Measurements from ENCODE around the gene UBE4B.
"Not testable (repeated sequence)": the region's sequence is repeated elsewhere in the genome, so short reads cannot be mapped to it uniquely, and the experiment has no call there.

The UBE4B gene

DNA sequence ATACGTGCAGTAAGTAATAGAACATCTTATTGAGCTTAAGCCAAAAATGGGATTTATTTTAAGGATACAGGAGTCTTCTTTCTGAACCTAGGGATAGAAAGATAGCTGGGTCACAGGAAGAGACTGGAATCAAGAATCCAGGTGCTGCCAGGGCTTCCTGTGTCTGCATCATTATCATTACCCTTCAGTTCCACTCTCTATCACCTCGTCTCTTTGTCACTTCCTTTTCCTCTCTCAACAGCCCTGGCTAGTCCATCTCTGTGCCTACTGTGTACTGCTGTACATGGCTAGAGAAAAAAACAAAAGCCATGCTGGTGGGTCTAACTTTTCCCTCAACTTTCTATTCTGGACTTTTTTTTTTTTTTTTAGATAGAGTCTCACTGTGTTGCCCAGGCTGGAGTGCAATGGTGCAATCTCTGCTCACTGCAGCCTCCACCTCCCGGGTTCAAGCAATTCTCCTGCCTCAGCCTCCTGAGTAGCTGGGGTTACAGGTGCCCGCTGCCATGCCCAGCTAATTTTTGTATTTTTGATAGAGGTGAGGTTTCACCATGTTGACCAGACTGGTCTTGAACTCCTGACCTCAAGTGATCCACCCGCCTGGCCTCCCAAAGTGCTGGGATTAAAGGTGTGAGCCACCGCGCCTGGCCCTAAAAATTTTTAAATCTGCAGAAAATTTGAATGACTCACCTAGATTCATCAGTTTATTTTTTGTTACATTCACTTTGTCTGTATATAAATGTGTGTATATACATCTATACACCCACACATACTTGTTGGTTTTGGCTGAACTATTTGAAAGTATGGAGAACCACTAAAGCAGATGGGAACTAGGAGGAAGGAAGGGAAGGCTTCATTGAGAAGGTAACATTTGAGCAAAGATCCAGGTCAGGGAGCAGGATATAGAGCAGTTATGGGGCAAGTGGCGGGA, 31.9 kb downstream of the UBE4B start:
- in situ Hi-C loops (cut with MboI; ENCODE audit: low pct_unique_long_range_greater_than_20kb, low sequenced_read_pairs): no loop called here
- peak; percentile 17 for DNase-seq

DNA sequence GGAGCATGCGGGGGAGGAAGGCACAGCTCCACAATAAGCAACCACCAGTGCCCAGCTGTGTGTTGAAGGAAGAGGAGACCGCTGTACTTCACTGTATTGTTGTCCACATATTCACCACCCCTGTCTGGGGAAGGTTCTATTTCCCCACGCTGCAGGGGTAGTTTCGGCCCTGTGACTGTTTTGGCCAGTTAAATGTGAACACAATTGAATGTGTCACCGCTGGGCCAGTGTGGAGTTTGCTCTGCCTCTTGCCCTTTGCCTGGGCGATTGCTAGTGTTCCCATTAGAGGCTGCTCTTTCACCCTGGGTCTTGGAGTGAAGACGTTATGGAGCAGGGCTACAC, 32.6 kb downstream of the UBE4B start:
- in situ Hi-C loops (cut with MboI; ENCODE audit: low pct_unique_long_range_greater_than_20kb, low sequenced_read_pairs): no loop called here
- peak; percentile 76 for DNase-seq

DNA sequence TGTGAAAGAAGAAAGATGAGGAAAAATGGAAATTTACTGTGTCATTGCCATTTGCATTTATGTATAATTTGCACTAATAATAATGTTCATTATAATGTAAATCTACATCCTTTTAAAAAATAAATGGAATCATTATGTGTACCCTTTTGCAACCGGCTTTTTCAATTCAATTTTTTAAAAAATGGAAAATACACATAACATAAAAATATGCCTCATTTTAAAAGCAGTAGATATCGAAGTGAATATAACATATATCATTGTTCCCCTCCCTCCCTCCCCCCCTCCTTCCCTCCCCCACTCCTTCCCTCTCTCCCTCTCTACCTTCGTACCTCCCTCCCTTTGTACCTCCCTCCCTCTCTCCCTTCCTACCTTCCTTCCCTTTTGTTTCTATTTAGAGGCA, 33.0 kb downstream of the UBE4B start:
- in situ Hi-C loops (cut with MboI; ENCODE audit: low pct_unique_long_range_greater_than_20kb, low sequenced_read_pairs): no loop called here
- DNase-seq: no peak

DNA sequence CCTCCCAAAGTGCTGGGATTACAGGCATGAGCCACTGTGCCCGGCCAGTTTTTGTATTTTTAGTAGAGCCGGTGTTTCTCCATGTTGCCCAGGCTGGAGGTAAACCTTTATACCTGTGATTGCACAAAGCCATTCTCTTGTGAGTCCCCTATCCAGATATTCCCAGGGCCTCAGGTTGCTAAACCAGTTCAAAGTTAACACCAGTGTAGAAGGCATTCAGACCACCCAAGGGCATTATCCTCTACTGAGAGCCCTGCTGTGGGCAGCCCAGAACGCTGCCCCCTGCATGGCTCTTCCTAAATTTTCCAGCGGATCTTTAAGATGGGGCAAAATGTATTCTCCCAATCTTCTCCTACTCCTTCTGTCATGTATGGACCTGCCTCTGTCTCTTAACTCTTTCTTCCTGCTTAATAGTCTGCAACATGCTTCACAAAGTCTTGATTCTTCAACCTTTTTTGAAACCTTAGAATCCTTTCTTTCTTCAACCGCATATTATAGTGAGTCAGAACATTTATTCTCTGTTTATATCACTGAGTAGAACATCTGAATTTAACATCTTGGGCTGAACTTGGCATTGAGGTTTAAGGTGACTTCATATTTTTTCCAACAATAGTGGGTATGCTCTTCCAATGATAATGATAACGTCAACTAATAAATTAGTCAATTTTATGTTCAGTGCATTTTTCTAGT, 36.0 kb downstream of the UBE4B start:
- in situ Hi-C loops (cut with MboI; ENCODE audit: low pct_unique_long_range_greater_than_20kb, low sequenced_read_pairs): no loop called here
- DNase-seq: no peak

DNA sequence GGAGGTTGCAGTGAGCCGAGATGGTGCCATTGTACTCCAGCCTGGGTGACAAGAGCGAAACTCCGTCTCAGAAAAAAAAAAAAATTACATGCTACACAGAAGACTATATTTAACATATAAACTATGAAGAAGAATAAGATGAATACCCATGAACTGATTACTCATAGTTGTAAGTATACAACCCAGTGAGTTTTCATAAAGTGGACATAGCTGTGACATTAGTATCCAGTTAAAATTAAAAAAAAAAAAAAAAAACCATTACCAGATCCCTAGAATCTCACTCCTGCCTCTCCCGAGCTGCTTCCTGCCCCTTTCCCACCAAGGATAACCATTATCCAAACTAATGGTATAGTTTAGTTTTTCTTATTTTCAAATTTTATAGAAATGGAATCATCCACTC, 37.4 kb downstream of the UBE4B start:
- DNase-seq: no peak
- in situ Hi-C loops (cut with MboI; ENCODE audit: low pct_unique_long_range_greater_than_20kb, low sequenced_read_pairs): no loop called here

DNA sequence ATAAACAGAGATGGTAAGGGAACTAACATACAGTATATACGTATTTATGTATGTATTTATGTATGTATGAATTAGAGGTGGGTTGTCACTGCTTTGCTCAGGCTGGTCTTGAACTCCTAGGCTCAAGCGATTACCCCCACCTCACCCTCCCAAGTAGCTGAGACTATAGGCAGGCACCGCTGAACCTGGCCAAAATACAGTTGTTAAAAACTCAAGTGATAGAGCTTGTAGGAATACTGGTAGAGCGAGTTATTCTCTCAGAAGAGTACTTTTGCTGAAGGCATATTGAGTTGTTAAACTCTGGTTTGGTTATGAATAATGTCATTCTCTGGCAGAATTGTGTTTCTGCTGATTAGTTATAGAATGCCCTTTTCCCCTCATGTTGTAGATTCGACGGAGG, 38.9 kb downstream of the UBE4B start:
- no peak for DNase-seq
- in situ Hi-C loops (cut with MboI; ENCODE audit: low pct_unique_long_range_greater_than_20kb, low sequenced_read_pairs): no loop called here

DNA sequence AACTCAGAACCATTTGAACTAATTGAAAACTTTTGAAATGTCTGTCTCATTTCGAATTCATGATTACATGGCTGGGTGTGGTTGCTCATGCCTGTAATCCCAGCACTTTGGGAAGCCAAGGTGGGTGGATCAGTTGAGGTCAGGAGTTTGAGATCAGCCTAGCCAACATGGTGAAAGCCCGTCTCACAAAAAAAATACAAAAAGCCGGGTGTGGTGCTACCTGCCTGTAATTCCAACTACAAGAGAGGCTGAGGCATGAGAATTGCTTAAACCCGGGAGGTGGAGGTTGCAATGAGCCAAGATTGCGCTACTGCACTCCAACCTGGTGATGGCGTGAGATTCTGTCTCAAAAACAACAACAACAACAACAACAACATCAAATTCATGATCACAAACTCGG, 40.6 kb downstream of the UBE4B start:
- in situ Hi-C loops (cut with MboI; ENCODE audit: low pct_unique_long_range_greater_than_20kb, low sequenced_read_pairs): not testable (repeated sequence)

DNA sequence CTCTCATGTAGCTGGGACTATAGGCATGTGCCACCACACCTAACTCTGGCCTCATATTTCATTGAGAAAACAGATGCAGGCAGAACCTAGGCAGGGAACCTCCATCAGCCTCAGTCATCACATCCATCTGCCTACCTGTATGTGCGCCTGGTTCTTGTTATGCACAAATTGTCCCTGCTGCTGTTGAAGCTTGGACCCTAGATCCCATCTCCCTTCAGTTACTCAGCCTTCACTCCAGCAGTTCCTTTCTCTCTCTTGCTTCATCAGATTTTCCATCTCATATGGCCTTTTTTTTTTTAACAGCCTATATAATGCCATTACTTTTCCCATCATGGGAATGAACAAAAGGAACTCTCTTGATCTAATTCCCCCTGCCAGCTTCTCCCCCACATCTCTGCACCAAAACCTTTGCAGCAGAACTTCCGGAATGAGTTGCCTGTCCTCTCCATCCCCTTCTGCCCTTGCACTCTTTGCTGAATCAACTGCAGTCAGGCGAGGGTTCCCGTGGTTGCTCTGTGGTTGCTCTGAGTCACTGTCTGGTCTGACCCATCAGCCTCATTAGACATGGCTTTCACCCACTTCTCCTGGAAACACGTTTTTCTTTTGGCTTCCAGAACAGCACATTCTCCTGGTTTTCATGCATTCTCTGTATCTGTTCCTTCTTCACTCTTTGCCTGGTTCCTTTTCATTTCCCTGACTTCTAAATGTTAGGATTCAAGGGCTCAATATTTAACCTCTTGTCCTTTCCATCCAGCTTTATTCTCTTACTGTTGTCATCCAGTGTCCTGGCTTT, 41.5 kb downstream of the UBE4B start:
- DNase-seq: peak; percentile 91
- in situ Hi-C loops (cut with MboI; ENCODE audit: low pct_unique_long_range_greater_than_20kb, low sequenced_read_pairs): no loop called here

More for the DNA sequence above, 40.6 kb downstream of the UBE4B start:
- not testable (repeated sequence) for DNase-seq

DNA sequence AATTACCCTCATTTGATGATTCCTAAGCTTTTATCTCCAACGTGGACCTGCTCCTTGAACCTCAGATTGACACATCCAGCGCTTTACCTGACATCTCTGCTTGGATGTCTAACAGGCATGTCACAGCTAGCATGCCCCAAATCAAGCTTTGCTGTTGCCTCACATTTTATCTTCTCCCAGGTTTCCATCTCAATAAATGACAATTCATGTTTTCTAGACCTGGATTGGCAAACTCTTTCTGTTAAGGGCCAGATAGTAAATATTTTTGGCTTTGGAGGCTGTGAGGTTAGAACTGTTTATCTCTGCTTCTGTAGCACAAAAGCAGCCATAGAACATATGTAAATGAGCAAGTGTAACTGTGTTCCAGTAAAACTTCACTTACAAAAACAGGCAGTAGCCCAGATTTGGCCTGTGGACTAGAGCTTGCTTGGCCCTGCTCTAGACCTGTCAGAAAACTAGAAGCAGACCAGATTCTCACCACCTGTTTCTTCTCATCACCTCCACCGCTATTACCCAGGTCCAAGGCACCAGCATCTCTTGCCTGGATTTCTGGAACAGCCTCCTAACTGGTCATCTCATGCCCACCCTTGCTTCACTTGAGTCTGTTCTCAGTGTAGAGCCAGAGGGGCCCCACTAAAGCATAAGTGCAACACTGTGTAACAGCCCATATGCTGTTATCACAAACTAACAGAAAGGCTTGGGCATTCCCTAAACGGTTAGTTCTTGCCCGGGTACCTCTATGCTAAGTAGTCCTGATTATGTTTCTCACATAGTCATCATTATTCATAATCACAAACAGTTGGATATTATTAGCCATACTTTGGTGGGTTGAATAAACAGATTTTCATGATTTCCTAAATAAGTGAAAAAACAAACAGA, 42.3 kb downstream of the UBE4B start:
- in situ Hi-C loops (cut with MboI; ENCODE audit: low pct_unique_long_range_greater_than_20kb, low sequenced_read_pairs): no loop called here
- no peak for DNase-seq

DNA sequence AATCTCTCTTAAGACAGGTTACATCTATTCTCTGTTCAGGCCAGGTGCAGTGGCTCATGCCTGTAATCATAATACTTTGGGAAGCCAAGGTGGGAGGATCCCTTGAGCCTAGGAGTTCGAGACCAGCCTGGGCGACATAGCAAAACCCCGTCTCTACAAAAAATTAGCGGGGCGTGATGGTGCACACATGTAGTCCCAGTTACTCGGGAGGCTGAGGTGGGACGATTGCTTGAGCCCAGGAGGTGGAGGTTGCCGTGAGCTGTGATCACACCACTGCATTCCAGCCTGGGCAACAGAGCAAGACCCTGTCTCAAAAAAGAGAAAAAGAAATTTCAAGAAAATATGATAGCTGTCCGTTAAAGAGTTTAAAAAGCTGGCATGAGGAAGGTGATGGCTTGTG, 43.0 kb downstream of the UBE4B start:
- in situ Hi-C loops (cut with MboI; ENCODE audit: low pct_unique_long_range_greater_than_20kb, low sequenced_read_pairs): no loop called here
- DNase-seq: no peak

DNA sequence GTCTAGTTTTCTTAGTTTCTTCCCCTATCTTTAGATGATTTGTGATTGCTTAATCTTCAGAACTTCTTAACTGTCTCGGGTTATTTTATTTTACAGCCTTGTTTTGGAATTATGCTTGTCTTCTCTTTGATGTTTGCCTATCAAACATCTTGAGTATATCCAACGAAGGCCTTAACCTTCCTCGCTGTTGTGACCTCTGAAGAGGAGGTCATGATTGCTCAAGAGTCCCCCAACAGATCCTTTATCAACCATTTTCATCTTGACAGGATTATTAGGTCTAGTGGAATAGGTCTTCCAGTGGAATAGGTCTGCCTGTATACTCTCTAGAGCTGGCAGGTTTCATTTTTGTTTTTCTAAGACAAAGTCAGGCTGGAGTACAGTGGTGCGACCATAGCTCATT, 45.7 kb downstream of the UBE4B start:
- no peak for DNase-seq
- in situ Hi-C loops (cut with MboI; ENCODE audit: low pct_unique_long_range_greater_than_20kb, low sequenced_read_pairs): no loop called here

DNA sequence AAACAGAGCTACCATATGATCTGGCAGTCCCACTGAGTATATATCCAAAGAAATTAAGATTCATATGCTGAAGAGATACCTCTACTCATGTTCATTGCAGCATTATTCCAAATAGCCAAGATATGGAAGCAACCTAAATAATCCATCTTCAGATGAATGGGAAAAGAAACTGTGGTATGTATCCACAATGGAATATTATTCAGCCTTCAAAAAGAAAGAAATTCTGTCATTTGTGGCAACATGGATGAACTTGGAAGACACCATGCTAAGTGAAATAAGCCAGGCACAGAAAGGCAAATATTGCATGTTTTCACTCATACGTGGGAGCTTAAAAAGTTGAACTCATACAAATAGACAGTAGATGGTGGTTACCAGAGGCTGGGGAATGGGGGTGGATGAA, 47.8 kb downstream of the UBE4B start:
- in situ Hi-C loops (cut with MboI; ENCODE audit: low pct_unique_long_range_greater_than_20kb, low sequenced_read_pairs): no loop called here

DNA sequence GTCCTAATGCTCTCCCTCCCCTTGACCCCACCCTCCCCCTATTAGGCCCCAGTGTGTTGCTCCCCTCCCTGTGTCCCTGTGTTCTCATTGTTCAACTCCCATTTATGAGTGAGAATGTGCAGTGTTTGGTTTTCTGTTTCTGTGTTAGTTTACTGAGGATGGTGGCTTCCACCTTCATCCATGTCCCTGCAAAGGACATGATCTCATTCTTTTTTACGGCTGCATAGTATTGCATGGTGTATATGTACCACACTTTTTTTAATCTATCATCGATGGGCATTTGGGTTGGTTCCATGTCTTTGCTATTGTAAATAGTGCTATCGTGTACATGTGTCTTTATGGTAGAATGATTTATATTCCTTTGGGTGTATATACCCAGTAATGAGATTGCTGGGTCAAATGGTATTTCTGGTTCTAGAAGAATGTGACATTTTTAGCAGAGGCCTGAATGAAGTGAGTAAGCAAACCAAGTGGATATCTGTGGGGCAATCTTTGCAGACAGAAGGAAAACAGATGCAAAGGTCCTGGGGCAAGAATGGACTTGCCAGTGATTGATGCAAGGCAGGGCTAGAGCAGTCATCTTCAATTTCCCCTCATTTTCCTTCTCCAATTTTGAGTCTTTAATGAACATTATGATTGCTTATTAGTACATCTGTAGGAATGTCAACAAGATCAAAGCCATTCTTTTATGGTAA, 50.2 kb downstream of the UBE4B start:
- DNase-seq: no peak
- in situ Hi-C loops (cut with MboI; ENCODE audit: low pct_unique_long_range_greater_than_20kb, low sequenced_read_pairs): no loop called here

More for the DNA sequence above, 47.8 kb downstream of the UBE4B start:
- no peak for DNase-seq

DNA sequence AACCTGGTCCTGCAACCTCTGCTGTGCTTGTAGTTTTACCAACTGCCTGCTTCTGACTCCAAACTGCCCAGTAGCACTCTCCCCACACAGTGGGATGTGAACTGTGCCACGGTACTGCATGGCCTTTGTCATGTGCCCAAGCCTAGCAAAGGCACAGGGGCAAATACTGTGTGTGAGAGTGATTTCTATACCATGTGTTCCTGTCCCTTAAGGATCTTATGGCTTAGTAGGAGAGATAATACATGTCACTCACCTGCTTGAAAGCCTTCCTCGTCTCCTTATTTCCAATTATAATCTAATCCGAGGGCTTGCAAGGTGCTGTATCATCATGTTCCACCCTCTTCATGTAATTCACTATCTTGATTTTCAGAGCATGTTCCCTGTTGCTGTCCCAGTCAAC, 51.3 kb downstream of the UBE4B start:
- no peak for DNase-seq
- in situ Hi-C loops (cut with MboI; ENCODE audit: low pct_unique_long_range_greater_than_20kb, low sequenced_read_pairs): no loop called here

DNA sequence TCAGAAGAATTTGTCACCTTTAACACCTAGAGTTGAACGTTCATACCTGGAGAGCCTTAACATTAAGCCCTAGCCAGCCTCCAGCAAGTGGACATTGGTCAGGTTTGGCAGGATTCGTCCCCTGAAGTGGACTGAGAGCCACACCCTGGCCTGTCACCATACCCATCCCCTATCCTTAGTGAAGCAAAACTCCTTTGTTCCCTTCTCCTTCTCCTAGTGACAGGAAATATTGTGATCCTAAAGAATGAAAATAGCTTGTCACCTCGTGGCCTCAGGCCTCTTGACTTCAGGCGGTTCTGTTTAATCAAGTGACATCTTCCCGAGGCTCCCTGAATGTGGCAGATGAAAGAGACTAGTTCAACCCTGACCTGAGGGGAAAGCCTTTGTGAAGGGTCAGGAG, 52.3 kb downstream of the UBE4B start:
- DNase-seq: no peak
- in situ Hi-C loops (cut with MboI; ENCODE audit: low pct_unique_long_range_greater_than_20kb, low sequenced_read_pairs): no loop called here

DNA sequence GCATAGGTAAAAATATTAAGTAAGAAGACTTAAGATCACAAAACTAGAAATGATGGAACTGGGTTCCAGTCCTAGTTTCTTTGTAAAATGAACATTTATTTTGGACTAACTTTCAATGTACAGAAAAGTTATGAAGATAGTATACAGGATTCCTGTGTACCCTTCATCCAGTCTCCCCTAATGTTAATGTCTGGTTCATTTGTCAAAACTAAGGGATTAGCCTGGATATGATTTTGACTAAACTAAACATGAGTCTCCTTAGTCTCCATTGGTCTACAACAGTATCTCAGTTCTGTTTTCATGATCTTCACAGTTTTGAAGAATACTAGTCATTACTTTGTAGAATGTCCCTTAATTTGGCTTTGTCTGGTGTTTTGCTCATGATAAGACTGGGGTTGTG, 54.5 kb downstream of the UBE4B start:
- in situ Hi-C loops (cut with MboI; ENCODE audit: low pct_unique_long_range_greater_than_20kb, low sequenced_read_pairs): no loop called here
- DNase-seq: no peak

DNA sequence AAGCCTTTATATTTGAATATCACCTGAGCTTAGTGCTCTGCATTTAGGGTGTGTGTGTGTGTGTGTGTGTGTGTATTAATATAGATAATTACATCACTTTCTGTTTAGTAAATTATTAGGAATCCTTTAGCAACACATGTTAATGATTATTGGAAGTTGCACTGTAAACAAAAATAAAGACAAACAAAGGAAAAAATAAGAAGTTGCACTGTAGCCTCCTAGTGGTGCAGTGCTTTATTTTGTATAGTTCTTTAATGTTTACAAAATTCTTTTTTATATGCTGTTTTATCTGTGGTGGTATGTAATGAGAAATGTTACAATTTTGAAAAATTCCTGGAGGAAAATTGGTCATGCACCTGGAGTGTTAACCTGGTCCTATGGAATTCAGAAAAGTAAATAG, 69.2 kb downstream of the UBE4B start:
- in situ Hi-C loops (cut with MboI; ENCODE audit: low pct_unique_long_range_greater_than_20kb, low sequenced_read_pairs): no loop called here
- DNase-seq: no peak

DNA sequence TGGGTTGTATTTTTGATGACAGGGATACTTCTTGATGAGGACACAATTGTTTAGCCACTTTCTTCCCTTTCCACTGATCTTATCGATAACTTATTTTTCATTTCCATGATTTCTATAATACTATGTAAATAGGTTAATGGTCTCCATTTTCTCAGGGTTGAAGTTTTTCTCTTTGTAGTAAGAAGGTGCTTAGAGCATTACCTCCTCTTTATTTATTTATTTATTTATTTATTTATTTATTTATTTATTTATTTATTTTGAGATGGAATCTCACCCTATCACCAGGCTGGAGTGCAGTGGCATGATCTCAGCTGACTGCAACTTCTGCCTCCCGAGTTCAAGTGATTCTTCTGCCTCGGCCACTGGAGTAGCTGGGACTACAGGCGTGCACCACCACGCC, 70.4 kb downstream of the UBE4B start:
- in situ Hi-C loops (cut with MboI; ENCODE audit: low pct_unique_long_range_greater_than_20kb, low sequenced_read_pairs): no loop called here

More for the DNA sequence above, 70.4 kb downstream of the UBE4B start:
- DNase-seq: no peak

Measured in KBM-7 (cell line).